BE2C (cell line): Measurements from ENCODE around the gene NCOA5.
A peak's percentile ranks its signal among the peaks of the same experiment; 100 is the strongest.

ENCODE experiments used
- DNase-seq: peaks from one replicate; pipeline ENCODE4 v3.0.0-alpha.2; 2020
- H3K27me3 ChIP-seq: fragments of 250-450 bp; sonication (Bioruptor Pico); 2 replicates; pipeline ENCODE4 v1.5.1; 2020; ENCODE audit warnings: mild to moderate bottlenecking
- H3K36me3 ChIP-seq: fragments of 250-450 bp; sonication (Bioruptor Pico); 2 replicates; pipeline ENCODE4 v1.5.1; 2020; ENCODE audit warnings: mild to moderate bottlenecking
- H3K4me1 ChIP-seq: fragments of 250-450 bp; sonication (Bioruptor Pico); 2 replicates; pipeline ENCODE4 v1.5.1; 2020
- H3K4me3 ChIP-seq: 2 replicates; pipeline ENCODE4 v1.5.1; 2011; ENCODE audit warnings: low read depth, low read length
- H3K9me3 ChIP-seq: fragments of 250-450 bp; sonication (Bioruptor Pico); 2 replicates; pipeline ENCODE4 v1.5.1; 2020
- CTCF ChIP-seq: IDR thresholded peaks from 2 replicates; pipeline ENCODE4 v1.5.1; 2012; ENCODE audit warnings: mild to moderate bottlenecking, low read depth, low read length

The NCOA5 gene

GRCh38 chr20:46030284-46031013 is 59.3 kb downstream of the NCOA5 start:
- TF ChIP-seq CTCF, result no peak
- H3K36me3 ChIP-seq, result no peaks in the 10 kb centered on the region
- 0 out of 2 replicates have a peak overlapping the region, but pooled peaks have one; percentile 11 for H3K4me3 ChIP-seq
- peaks cover 56% of the 10 kb centered on the region for H3K27me3 ChIP-seq
- DNase-seq, result no peak
- H3K4me1 ChIP-seq, result peaks cover 9% of the 10 kb centered on the region
- no peaks in the 10 kb centered on the region for H3K9me3 ChIP-seq

GRCh38 chr20:46028772-46029371 is 60.9 kb downstream of the NCOA5 start, which contains the start of gene SLC12A5:
TSS of gene SLC12A5 (plus strand) at chr20:46029215. CDS start at chr20:46029345, 130 bp downstream.
- H3K9me3 ChIP-seq, result no peaks in the 10 kb centered on the region

GRCh38 chr20:46028110-46028509 is 61.7 kb downstream of the NCOA5 start:
- Histone ChIP-seq H3K9me3 (no peaks in the 10 kb centered on the region), H3K27me3 (peaks cover 55% of the 10 kb centered on the region), H3K4me1 (peaks cover 9% of the 10 kb centered on the region), H3K36me3 (no peaks in the 10 kb centered on the region), H3K4me3 (no peak overlapping the region)
- no peak for DNase-seq
- TF ChIP-seq CTCF, result no peak

More at GRCh38 chr20:46028772-46029371, 60.9 kb downstream of the NCOA5 start, which contains the start of gene SLC12A5:
- Histone ChIP-seq H3K4me1 (peaks cover 9% of the 10 kb centered on the region), H3K36me3 (no peaks in the 10 kb centered on the region), H3K4me3 (no peak within 1 kb of the TSS), H3K27me3 (peaks cover 56% of the 10 kb centered on the region)
- no peak for DNase-seq
- TF ChIP-seq CTCF, result no peak

- Histone ChIP-seq H3K9me3 (no peaks in the 10 kb centered on the region), H3K4me1 (peaks cover 9% of the 10 kb centered on the region), H3K27me3 (peaks cover 48% of the 10 kb centered on the region), H3K4me3 (no peak overlapping the region), H3K36me3 (no peaks in the 10 kb centered on the region)
- DNase-seq, result no peak
- no peak for TF ChIP-seq CTCF
Observed at GRCh38 chr20:46027245-46027853, 62.4 kb downstream of the NCOA5 start.

- Histone ChIP-seq H3K9me3 (no peaks in the 10 kb centered on the region), H3K4me3 (no peak overlapping the region), H3K27me3 (peaks cover 34% of the 10 kb centered on the region), H3K36me3 (no peaks in the 10 kb centered on the region), H3K4me1 (peaks cover 7% of the 10 kb centered on the region)
- TF ChIP-seq CTCF, result no peak
- no peak for DNase-seq
Observed at GRCh38 chr20:46025376-46025783, 64.4 kb downstream of the NCOA5 start.

- TF ChIP-seq CTCF, result no peak
- H3K27me3 ChIP-seq, result peaks cover 21% of the 10 kb centered on the region
- H3K36me3 ChIP-seq, result no peaks in the 10 kb centered on the region
- no peak for DNase-seq
- H3K9me3 ChIP-seq, result no peaks in the 10 kb centered on the region
- H3K4me1 ChIP-seq, result peaks cover 7% of the 10 kb centered on the region
- no peak overlapping the region for H3K4me3 ChIP-seq
Observed at GRCh38 chr20:46023999-46024398, 65.8 kb downstream of the NCOA5 start.
